Mucosa of rectum (tissue), 2 donors: ENCODE results near the gene VAV2.

Experiments used
- H3K27ac ChIP-seq, 2 donors: one replicate each; pipeline ENCODE4 v1.7.0; 2013; ENCODE audit warnings: inconsistent platforms in 2 of 2, low read depth in 2 of 2, low read length in 2 of 2
- H3K27me3 ChIP-seq, 2 donors: one replicate each; pipeline ENCODE4 v1.7.0; 2013; ENCODE audit warnings: low read length in 2 of 2; ENCODE audit not compliant: control insufficient read depth in 2 of 2, insufficient read depth in 2 of 2
- H3K36me3 ChIP-seq, 2 donors: one replicate each; pipeline ENCODE4 v1.7.0; 2013; ENCODE audit warnings: low read length in 2 of 2; ENCODE audit not compliant: control insufficient read depth in 2 of 2, insufficient read depth in 2 of 2
- H3K4me1 ChIP-seq, 2 donors: one replicate each; pipeline ENCODE4 v1.7.0; 2013; ENCODE audit warnings: low read length in 2 of 2, mild to moderate bottlenecking in 1 of 2; ENCODE audit not compliant: control insufficient read depth in 2 of 2, insufficient read depth in 2 of 2
- H3K4me3 ChIP-seq, 2 donors: one replicate each; pipeline ENCODE4 v1.7.0; 2013; ENCODE audit warnings: low read length in 2 of 2
- H3K9ac ChIP-seq, 2 donors: one replicate each; pipeline ENCODE4 v1.7.0; 2013; ENCODE audit warnings: low read length in 2 of 2, low read depth in 1 of 2, mild to moderate bottlenecking in 1 of 2
- H3K9me3 ChIP-seq, 2 donors: one replicate each; pipeline ENCODE4 v1.7.0; 2013; ENCODE audit warnings: low read length in 2 of 2; ENCODE audit not compliant: control insufficient read depth in 2 of 2
- donor health status: healthy.
- donor health status: Normal muscosa, but diverticular disease.

The VAV2 gene

GRCh38 chr9:133735415-133735775 lies 256.7 kb downstream of the VAV2 start:
- H3K4me3 ChIP-seq, result no peak overlapping the region
- no peaks in the 10 kb centered on the region for H3K9me3 ChIP-seq
- no peak overlapping the region for H3K9ac ChIP-seq
- H3K27me3 ChIP-seq, result peaks cover 0 to 5% of the 10 kb centered on the region in 2 donors
- no peak overlapping the region for H3K27ac ChIP-seq
- H3K36me3 ChIP-seq, result no peaks in the 10 kb centered on the region
- H3K4me1 ChIP-seq, result peaks cover 0 to 7% of the 10 kb centered on the region in 2 donors

- H3K27ac ChIP-seq, result no peak overlapping the region
- no peaks in the 10 kb centered on the region for H3K36me3 ChIP-seq
- H3K4me3 ChIP-seq, result no peak overlapping the region
- peaks cover 0 to 5% of the 10 kb centered on the region in 2 donors for H3K27me3 ChIP-seq
- H3K9me3 ChIP-seq, result no peaks in the 10 kb centered on the region
- no peak overlapping the region for H3K9ac ChIP-seq
- peaks cover 0 to 7% of the 10 kb centered on the region in 2 donors for H3K4me1 ChIP-seq
Observed at GRCh38 chr9:133734590-133735414, 257.3 kb downstream of the VAV2 start.

GRCh38 chr9:133733796-133734533 lies 258.2 kb downstream of the VAV2 start:
- Histone ChIP-seq H3K4me3 (no peak overlapping the region), H3K9me3 (no peaks in the 10 kb centered on the region), H3K27me3 (peaks cover 0 to 5% of the 10 kb centered on the region in 2 donors), H3K36me3 (no peaks in the 10 kb centered on the region), H3K9ac (no peak overlapping the region), H3K27ac (no peak overlapping the region), H3K4me1 (peaks cover 0 to 7% of the 10 kb centered on the region in 2 donors)

GRCh38 chr9:133733421-133733795 lies 258.7 kb downstream of the VAV2 start:
- Histone ChIP-seq H3K27me3 (no peaks in the 10 kb centered on the region), H3K36me3 (no peaks in the 10 kb centered on the region), H3K9me3 (no peaks in the 10 kb centered on the region), H3K27ac (no peak overlapping the region), H3K9ac (no peak overlapping the region), H3K4me3 (no peak overlapping the region), H3K4me1 (peaks cover 0 to 6% of the 10 kb centered on the region in 2 donors)

- no peak overlapping the region for H3K27ac ChIP-seq
- no peaks in the 10 kb centered on the region for H3K36me3 ChIP-seq
- no peaks in the 10 kb centered on the region for H3K9me3 ChIP-seq
- no peak overlapping the region for H3K9ac ChIP-seq
- H3K4me1 ChIP-seq, result peaks cover 0 to 3% of the 10 kb centered on the region in 2 donors
- no peaks in the 10 kb centered on the region for H3K27me3 ChIP-seq
- no peak overlapping the region for H3K4me3 ChIP-seq
Observed at GRCh38 chr9:133732639-133733408, 259.3 kb downstream of the VAV2 start.

- Histone ChIP-seq H3K4me3 (no peak overlapping the region), H3K9ac (no peak overlapping the region), H3K9me3 (no peaks in the 10 kb centered on the region), H3K27me3 (no peaks in the 10 kb centered on the region), H3K4me1 (no peaks in the 10 kb centered on the region), H3K27ac (no peak overlapping the region), H3K36me3 (no peaks in the 10 kb centered on the region)
Observed at GRCh38 chr9:133731876-133732638, 260.1 kb downstream of the VAV2 start.

GRCh38 chr9:133730994-133731715 lies 261.0 kb downstream of the VAV2 start:
- Histone ChIP-seq H3K27ac (no peak overlapping the region), H3K27me3 (no peaks in the 10 kb centered on the region), H3K36me3 (no peaks in the 10 kb centered on the region), H3K4me3 (no peak overlapping the region), H3K9me3 (no peaks in the 10 kb centered on the region), H3K9ac (no peak overlapping the region), H3K4me1 (no peaks in the 10 kb centered on the region)

GRCh38 chr9:133729617-133730281 lies 262.4 kb downstream of the VAV2 start:
- Histone ChIP-seq H3K9ac (no peak overlapping the region), H3K4me1 (no peaks in the 10 kb centered on the region), H3K27me3 (no peaks in the 10 kb centered on the region), H3K9me3 (no peaks in the 10 kb centered on the region), H3K4me3 (no peak overlapping the region), H3K36me3 (no peaks in the 10 kb centered on the region), H3K27ac (no peak overlapping the region)
